Raji (cell line): ENCODE measurements around the gene EGR4.

Experiments used
- POLR2A ChIP-seq: IDR thresholded peaks from 2 replicates; pipeline ENCODE4 v1.6.1; 2011; ENCODE audit warnings: low read depth, low read length, control low read depth; ENCODE audit not compliant: insufficient read depth

Gene EGR4

GRCh38 chr2:73249636-73250035 is 43.7 kb downstream of the EGR4 start:
- no peak for TF ChIP-seq POLR2A

DNA sequence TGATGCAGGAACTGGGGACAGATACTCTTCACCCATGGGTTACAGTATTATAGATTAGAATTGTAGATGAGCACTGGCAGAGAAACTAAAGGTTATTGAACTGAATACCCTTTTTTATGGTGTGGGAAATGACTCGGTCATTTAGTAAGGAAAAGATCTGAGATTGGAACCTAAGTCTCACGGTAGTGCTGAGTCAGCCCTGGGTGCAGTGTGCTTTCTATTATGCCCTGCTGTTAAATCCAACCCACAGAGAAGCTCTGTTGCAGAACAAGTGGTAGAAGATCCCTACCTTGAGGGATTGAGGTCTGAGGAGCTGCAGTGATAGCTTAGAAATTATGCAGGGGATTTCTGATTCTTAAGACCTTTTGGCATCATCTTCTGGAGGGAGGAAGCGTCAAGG is 46.5 kb downstream of the EGR4 start:
- no peak for TF ChIP-seq POLR2A

DNA sequence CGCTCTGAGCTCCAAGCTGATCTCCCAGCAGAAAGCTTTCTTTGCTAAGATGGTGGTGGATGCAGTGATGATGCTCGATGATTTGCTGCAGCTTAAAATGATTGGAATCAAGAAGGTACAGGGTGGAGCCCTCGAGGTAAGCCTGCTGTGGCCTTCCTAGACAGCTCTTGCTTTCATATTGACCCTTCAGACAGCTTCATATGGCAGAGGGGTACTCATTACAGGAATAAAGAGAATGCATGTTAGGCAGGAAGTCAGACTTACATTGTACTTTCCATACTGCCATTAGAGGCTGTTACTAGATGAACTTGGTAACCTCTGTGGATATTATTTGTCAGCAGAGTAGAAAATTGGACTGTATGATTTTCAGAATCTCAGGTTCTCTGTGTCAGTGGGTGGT is 48.8 kb downstream of the EGR4 start:
- no peak for TF ChIP-seq POLR2A

GRCh38 chr2:73243884-73244570 is 49.3 kb downstream of the EGR4 start:
- no peak for TF ChIP-seq POLR2A
